Lung microvascular endothelial cell (primary cell): Measurements from ENCODE around the gene EPHB2. TPM values are rescaled to one million over a fixed set of nuclear protein-coding genes. Genes with fewer than 3 reads are reported as not detected.

Experiments
- DNase-seq, 2 donors: peaks; one replicate each; pipeline versions ENCODE4 v3.0.0 to v3.0.0-alpha.2; 2010; ENCODE audit warnings: low read depth in 2 of 2
- total RNA-seq: library from RNA; depleted of rRNA; stranded (reverse); fragments of >200 nt; gene quantifications from 2 replicates; pipeline ENCODE4 v1.2.1, GENCODE V29; 2014

The EPHB2 gene
- total RNA-seq, 1 donor from 2014 or later = 18.7 TPM

DNA sequence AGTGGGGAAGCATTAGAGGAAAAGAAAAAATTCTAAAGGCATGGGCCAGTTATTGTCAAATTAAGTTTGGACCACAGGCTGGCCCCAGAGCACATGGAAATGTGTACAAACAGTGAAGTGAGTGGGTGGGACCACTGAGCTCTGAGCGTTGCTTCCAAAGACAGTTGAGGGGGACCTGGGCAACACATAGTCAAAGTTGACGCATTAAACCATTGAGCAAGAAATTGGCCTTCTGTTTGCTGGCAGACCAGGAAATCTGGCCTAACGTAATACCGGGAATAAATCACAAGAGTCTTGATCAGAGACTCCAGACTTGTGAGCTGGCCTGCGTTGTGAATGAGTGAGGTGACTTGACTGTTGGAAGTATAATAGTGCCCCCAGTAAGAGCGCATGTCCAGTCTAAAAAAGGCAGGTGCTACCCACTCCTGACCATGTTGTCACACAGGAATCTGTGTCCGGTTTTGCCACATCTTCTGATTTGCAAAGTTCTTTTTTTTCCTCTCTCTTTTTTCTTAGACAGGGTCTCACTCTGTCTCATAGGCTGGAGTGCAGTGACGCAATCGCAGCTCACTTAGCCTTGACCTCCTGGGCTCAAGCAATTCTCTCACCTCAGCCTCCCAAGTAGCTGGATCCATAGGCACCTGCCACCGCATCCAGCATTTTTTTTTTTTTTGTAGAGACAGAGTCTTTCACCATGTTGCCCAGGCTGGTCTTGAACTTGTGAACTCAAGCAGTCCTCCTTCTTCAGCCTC is 10.7 kb downstream of the EPHB2 start:
- DNase-seq = no peak

DNA sequence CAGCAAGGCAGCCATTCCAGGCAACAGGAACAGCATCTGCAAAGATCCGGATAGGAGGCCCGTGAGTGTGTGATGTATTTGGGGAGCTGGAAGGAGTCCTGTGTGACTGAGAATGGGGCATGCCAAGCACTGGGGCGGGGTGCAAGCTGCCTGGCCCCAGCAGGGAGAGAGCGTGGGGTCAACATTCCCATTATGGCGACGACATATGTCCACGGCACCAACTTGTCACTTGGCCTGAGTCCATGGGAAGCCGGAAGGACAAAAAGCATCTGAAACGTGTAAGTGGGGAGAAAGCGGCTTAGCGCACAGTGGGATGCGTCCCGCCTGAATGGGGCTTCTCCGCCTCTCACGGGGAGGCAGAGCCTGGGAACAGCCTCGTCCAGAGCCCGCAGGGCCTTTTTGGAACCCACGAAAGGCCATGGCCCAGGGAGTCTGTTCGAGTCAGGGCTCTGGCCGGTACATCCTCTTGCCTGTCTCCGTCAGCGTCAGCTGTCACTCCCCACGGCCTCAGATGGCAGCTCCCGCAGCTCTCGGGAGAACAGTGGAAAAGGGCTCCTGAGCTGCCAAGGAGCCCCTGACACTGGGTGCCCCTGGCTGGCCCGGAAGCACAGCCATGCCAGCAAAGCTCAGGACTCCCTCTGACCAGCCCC is 12.4 kb downstream of the EPHB2 start:
- no peak for DNase-seq

DNA sequence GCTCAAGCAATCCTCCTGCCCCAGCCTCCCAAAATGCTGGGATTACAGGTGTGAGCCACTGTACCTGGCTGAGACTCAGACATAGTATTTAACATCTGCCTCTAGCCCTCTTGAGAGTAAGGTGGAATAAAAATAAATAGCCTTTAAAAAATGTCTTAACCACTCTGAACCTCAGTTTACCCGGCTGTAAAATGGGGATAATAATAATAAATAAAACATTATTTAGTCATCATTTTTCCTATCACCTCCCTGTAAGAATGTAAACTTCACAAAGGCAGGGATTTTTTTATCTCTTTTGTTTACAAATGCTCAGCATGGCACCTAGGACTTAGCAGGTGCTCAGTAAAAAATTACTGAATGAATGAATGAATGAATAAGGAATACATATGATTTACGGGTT is 17.2 kb downstream of the EPHB2 start:
- no peak for DNase-seq

GRCh38 chr1:22728751-22729399 is 18.2 kb downstream of the EPHB2 start:
- peak in 1 of 2 donors; percentile 34 for DNase-seq

GRCh38 chr1:22729400-22729773 is 18.7 kb downstream of the EPHB2 start:
- DNase-seq = no peak

- DNase-seq = no peak
These were observed 19.3 kb downstream of the EPHB2 start for GRCh38 chr1:22729912-22730311.

GRCh38 chr1:22731924-22732720 is 21.5 kb downstream of the EPHB2 start:
- peak; percentile 48 to 70 for DNase-seq

DNA sequence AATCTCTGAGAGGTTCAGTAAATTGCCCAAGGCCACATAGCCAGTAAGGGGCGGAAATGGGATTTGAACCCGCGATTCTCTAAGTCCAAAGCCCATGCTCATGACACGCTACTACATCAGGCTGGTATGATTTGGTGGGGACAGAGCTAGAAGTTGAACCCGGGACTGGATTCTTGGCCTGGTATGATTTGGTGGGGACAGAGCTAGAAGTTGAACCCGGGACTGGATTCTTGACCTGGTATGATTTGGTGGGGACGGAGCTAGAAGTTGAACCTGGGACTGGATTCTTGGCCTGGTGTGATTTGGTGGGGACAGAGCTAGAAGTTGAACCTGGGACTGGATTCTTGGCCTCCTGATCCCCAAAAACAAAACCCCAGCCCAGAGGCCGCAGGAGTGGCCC is 23.0 kb downstream of the EPHB2 start:
- DNase-seq = no peak

DNA sequence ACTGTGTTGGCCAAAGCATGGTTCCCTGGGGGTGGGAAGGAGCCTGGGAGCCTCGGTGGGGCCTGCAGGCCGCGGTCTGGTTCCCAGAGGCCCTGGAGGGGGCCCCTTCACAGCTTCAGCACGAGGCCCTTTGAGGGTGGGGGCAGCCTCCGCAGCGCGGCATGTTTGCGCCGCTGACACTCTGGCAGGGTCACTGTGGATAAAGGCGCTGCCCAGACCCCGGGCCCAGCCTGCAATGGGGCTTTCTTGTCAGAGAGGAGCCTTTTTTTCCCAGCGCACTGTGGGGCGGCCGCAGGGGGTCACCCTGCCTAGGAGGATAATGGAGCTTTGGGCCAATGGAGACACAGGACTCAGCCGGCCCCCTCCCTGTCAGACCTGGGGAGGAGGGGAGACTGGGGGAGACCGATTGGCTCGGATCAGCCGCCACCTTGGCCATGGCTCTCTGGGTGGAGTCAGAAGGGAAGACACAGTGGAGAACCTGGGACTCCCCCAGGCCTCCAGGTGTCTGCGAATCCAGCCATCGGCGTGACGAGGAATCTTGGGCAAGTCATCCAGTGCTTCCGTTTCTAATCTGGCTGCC is 26.0 kb downstream of the EPHB2 start:
- DNase-seq = no peak

GRCh38 chr1:22737374-22738068 is 26.9 kb downstream of the EPHB2 start:
- DNase-seq = no peak

- no peak for DNase-seq
These were observed 27.4 kb downstream of the EPHB2 start for GRCh38 chr1:22738069-22738435.

DNA sequence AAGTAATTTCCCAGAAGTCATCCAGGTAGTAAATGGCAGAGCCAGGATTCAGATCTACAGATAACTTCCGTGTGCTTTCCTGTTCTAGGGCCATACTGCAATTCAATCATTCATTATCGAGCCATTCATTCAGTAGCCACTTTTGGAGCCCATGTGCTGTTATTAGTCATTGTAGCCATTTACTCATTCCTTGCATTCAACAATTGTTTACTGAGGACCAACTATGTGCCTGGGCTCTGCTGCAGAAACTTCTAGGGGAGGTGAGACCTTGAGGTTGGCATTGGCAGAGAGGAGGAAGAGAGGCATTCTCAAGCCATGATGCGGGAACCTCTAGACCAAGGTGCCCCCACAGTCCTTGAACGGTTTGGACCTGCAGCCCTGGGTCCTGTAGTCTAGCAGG is 27.9 kb downstream of the EPHB2 start:
- DNase-seq = peak in 1 of 2 donors; percentile 42

DNA sequence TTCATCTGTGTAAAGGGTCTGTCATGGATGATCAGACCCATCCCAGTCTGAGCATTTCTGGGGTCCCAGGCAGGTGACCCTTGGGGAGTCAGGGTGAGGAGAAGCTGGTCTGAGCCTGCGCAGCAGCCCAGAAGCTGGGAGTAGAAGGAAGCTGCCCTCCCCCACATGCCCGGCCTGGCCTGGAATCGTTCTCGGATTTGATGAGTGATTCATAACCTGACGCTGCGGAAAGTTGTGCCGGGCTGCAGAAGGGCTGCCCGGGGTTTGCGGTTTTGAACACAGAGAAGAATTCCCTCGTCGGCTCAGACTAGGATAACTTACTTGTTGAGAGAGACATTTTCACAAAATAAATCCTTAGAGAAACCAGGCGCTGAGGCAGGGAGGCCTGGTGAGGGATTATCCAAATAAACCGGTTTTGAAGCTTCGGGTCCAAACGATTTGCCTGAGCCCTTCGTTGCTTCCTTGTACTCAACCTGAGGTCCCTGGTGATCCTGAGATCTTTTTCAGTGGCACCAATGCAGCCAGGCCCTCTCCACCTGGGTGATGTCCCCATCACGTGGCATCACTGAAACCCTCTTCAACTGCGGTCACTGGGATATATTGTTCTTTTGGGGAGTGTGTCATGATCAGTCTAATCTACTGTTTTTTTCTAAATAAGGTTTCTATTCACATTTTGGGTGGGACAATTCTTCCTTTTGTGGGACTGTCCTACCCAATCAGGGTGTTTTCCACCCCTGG is 29.2 kb downstream of the EPHB2 start:
- DNase-seq = peak; percentile 93 to 94

DNA sequence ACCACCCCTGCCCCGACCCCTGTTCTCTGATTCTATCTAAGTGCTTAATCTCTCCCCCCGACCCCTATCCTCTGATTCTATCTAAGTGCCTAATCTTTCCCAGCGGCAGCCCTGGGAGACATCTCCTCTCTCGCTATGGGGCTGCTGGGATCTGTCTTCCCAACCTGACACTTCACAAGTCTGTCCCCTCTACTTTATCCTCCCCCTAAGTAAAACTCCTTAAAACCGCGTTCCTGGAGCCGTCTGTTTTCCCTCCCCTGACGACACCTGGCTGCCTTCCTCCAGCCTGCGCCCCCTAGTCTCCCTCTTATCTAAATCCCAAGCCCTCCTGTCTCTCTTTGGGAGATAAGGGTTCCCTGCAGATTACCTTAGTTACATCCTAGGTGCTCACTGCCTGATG is 30.5 kb downstream of the EPHB2 start:
- DNase-seq = no peak

- DNase-seq = peak; percentile 49 to 92
These were observed 35.3 kb downstream of the EPHB2 start for GRCh38 chr1:22745669-22746585.

DNA sequence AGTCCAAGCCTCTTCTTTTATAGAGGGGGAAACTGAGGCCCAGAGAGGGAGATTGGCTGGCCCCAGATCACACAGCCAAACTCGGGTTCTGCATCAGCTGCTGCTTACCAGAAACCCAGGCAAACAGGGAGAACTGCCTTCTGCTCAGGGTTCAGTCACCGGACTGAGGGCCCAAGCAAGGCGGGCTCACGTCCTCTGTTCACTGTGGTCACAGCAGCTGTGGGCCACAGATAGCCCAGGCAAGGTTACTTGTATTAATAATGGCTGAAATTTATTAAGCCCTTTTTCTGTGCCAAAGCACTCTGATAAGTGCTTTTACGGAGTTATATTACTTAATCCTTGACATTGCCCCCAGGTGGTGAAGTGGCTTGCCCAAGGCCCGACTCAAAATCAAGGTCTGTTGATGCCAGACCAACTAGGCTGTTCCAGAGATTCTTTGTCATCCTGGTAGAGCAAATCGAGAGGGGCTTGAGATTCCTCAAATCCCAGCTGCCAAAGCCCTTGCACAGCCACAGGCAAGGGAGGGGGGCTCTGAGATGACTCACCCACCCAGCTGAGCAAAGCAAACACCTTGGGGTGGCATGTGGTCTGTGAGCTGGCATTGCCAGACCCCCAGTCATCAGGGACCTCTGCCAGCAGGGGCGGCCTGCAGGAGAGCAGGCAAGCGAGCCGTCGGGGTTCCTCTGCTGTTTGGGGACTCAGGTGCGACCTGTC is 36.5 kb downstream of the EPHB2 start:
- DNase-seq = peak; percentile 26 to 75

- DNase-seq = no peak
These were observed 37.1 kb downstream of the EPHB2 start for GRCh38 chr1:22747735-22748073.

DNA sequence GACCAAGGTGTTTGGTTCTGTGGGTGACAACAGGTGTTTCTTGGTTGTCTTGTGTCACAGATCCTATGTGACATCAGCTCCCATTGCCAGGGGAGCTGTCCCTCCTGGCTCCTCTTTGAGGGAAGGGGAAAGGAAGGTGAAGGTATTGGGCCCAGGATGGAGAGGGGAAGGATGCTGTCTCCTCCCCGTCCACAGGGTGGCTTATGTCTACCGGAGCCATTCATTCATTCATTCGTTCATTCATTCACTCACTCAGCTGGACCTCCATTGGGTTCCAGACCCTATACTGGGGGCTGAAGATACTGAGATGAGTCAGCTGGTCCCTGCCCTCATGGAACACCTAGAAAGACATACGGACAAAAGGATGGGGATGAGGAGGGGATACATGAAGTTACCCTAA is 38.9 kb downstream of the EPHB2 start:
- DNase-seq = no peak
